ENCODE measurements around the gene CDIP1.
A peak's percentile ranks its signal among the peaks of the same experiment; 100 is the strongest.

CDIP1 gene

DNA sequence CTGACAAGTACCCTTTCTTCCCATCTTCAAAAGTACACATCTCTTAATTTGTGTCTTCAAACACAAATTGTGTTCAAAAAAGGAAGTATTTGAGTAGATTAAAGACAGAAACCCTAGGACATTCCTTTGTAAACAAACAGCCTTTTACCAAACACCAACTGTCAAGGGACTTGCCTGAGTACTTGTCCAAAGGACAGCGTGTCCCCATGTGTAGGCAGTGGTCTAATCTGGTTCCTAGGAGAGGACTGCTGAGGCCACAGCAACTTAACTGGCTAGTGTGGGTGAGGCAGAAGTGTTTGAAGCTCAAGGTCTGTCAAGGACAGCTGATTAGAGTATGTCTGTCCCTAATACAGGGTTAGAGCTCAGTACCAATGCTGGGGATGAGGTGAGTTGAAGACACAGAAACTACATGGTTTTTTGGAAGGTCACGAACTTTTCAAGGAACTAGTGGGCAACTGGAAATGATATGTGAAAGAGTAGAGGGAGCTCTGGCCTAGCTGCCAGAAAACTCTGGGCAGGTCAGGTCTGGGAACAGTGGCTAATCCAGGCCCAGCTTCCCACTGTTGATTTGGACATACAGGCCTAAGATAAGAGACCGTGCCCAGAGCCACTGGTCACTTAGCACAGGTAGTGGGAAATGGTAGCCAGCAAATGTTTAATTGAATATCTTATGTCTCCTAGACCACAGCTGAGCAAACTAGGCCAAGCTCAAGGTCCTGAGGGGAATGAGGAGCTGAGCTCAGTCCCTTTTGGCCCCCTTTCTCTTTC, 52.3 kb downstream of the CDIP1 start:
- no peak for DNase-seq

DNA sequence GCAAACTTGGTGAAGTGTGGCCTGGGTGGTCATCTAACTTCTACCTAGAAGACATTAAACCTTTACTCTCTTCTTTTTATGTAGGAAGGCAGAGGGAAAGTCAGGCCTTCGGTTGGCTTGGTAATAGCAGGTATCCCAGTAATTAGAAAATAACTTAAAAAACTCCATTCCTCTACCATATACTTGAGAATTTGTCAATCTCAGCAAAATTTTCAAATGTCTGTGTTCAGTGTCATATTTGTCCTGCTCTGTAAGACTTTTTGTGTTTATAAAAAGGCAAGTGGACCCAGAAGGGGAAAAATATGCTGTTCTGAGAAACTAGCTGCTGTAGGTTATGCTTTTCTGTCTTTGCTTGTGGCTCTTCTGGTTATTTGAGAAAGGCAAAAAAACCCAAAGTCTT, 56.6 kb downstream of the CDIP1 start:
- no peak for DNase-seq

DNA sequence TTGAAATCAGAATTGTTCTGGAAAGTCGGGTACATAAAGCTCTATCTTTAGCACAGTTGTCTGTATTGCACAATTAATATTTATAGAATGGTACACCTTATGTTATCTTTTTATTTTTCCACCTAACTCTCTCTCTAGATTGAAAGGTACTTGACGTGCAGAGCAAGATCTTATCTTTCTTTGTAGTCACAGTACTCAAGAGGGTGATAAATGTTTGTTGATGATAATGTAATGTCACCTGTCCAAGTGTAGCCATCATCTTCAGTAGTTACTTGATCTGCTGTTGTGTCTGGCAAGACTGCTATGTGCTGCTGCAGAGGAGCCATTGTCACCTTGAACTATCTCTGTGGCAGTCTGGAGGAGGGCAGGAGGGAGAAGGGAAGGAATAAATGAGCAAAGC, 57.0 kb downstream of the CDIP1 start:
- no peak for DNase-seq

GRCh38 chr16:4477966-4478365, 60.6 kb downstream of the CDIP1 start:
- peak; percentile 39 for DNase-seq

GRCh38 chr16:4475880-4476788, 62.4 kb downstream of the CDIP1 start, which contains the start of gene HMOX2:
TSS of gene HMOX2 (plus strand) at chr16:4476398. CDS start at chr16:4505525, 29,127 bp downstream.
- DNase-seq = peak; percentile 97

- peak; percentile 97 for DNase-seq
Observed at GRCh38 chr16:4474192-4474961, 64.2 kb downstream of the CDIP1 start, which contains the start of gene NMRAL1. TSS of gene NMRAL1 (minus strand) at chr16:4474625. CDS start at chr16:4474132, 493 bp downstream.

GRCh38 chr16:4472880-4473279, 65.7 kb downstream of the CDIP1 start:
- no peak for DNase-seq

DNA sequence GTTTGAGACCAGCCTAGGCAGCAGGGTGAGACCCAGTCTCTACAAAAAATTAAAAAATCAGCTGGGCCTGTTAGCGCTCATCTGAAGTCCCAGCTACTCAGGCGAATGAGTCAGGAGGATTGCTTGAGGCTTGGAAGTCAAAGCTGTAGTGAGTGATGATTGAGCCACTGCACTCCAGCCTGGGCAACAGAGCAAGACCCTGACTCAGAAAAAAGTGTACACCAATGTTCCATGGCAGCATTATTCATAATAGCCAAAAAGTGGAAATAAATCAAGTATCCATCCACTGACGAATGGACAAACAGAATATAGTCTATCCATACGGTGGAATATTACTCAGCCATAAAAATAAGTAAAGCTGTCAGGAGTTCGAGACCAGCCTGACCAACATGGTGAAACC, 66.7 kb downstream of the CDIP1 start:
- DNase-seq = no peak

DNA sequence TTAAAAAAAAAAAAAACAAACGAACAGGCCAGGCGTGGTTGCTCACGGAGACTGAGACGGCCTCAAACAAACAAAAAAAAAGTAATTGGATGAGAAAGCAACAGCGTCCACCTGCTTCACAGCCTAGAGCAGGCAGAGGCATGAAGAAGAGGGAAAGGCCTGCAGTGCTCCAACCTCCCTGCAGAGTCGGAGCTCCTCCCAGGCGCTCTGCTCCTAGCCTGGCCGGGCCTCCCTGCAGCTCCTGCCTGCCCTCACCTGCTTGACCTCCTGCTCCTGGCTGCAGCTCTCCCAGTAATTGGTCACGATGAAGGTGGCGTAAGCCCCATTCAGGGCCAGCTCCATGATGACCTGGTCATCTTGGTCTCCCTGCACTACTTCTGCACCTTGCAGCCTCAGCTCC, 69.6 kb downstream of the CDIP1 start:
- DNase-seq = no peak

DNA sequence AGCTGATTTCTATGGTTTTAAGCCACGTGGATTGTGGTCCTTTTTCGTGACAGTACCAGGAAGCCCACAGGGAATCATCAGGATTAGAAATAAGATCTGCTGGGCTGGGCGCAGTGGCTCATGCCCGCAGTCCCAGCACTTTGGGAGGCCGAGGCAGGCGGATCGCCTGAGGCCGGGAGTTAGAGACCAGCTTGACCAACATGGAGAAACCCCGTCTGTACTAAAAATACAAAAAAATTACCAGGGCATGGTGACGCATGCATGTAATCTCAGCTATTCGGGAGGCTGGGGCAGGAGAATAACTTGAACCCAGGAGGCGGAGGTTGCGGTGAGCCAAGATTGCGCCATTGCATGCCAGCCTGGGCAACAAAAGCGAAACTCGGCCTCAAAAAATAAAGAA, 70.7 kb downstream of the CDIP1 start:
- no peak for DNase-seq

- DNase-seq = peak; percentile 70
Observed at GRCh38 chr16:4465977-4466779, 72.4 kb downstream of the CDIP1 start.

DNA sequence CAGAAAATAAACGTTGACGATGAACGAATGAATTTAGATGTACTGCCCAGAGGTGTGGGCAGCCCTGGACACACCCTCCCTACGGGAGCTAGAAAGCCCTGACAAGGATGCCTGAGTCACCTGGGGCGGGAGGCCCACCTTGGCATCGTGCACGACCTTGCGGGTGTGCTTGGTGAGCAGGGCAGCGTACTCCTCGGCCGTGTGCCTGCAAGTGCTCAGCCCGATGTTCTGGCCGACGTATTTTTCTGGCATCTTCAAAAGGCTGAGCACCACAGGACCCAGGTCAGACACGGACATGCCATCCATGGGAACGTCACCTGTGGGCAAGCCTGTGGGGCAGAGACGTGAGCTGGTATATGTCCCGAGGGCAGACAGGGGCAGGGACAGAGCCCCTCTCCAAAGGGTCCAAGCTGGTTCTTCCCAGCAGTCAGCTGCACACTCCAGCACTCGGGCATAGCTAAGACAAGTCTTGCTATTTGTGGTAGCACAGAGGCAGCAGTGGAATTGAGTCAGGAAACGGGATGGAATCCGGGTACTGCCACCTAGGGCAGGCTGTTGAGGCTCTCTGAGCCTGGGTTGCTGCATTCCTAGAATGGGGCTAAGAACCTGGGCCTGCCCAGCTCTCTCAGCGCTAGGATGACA, 74.9 kb downstream of the CDIP1 start:
- no peak for DNase-seq

DNA sequence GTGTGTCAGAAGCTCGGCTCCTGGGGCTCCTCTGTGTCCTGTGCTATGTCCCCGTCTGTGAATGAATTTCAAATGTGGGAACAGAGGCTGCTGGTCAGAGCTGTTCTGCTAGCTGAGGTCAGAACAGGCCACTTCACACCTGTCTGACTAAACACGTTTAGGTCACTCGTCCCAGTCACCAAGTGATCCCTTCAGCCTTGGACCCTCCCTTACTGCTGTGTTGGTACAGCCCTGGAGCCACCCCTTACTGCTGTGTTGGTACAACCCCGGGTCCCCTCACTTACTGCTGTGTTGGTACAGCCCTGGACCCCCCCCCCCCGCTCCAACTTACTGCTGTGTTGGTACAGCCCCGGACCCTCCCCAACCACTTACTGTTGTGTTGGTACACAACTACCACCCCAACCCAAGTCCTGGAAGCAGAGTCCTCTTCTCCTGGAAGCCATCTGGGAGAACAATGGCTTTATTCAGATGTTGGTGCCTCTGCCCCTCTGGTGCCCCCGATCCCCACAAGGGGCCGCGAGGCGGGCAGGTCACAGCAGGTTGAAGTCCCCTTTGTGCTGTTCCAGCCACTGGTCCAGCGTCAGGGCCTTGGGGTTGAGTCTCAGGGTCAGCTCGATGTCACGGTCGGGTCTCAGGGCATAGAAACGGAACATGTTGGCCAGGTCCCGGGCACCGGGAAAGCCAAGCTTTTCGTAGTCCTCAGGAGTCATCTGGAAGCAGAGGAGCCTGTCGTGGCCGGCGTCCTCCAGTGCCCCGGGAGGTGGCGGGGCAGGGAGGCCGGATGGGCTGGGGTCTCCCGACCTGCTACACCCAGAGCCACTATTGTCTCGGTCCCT, 77.1 kb downstream of the CDIP1 start:
- no peak for DNase-seq

- no peak for DNase-seq
Observed at GRCh38 chr16:4460936-4461249, 77.7 kb downstream of the CDIP1 start.

Data from activated CD4-positive, alpha-beta T cell treated with anti-CD3 and anti-CD28 coated beads, Interleukin-2, amount 50 U/mL, for 16 hours (primary cell).